HG02973 (cell line): ENCODE measurements around the gene CAPN10.

Source experiments
- ATAC-seq: cut with Tn5 transposase; IDR thresholded peaks from one replicate; pipeline ENCODE4 v1.9.1; 2021; ENCODE audit warnings: moderate library complexity; ENCODE audit not compliant: unreplicated experiment

Gene CAPN10

DNA sequence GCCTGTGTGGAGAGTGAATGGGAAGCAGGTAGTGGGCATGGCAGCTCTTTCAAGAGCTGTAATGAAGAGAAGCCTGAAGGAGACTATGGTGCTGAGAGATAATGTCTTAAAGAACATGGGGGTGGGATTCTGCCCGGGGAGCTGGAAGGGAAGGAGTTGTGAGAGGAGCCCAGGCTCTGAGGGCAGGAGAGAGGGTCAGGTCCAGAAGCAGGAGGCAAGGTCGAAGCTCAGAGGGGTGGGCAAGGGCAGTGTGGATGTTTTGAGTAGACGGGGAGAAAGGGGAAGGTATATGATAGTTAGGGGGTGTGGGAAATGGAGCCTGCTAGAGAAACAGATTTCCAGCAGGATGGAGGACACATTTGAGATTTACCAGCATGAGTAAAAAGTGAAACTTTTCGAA lies 2.1 kb downstream of the CAPN10 start:
- no peak for ATAC-seq

DNA sequence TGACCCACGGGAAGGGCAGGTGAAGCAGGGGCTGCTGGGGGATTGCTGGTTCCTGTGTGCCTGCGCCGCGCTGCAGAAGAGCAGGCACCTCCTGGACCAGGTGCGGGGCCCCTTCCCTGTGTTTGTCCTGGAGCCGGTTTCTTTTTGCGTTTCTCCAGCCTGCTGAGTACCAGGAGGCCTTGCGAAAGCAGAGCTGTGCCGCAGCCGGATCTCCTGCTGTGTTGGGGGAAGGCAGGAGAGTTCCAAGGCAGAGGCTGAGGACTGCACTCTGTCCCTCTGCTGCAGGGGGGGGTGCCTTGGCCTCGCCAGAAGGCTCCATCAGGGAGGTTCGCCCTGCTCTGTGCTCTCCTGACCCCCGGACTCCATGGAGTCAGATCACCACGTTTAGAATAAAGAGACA lies 2.8 kb downstream of the CAPN10 start:
- no peak for ATAC-seq

DNA sequence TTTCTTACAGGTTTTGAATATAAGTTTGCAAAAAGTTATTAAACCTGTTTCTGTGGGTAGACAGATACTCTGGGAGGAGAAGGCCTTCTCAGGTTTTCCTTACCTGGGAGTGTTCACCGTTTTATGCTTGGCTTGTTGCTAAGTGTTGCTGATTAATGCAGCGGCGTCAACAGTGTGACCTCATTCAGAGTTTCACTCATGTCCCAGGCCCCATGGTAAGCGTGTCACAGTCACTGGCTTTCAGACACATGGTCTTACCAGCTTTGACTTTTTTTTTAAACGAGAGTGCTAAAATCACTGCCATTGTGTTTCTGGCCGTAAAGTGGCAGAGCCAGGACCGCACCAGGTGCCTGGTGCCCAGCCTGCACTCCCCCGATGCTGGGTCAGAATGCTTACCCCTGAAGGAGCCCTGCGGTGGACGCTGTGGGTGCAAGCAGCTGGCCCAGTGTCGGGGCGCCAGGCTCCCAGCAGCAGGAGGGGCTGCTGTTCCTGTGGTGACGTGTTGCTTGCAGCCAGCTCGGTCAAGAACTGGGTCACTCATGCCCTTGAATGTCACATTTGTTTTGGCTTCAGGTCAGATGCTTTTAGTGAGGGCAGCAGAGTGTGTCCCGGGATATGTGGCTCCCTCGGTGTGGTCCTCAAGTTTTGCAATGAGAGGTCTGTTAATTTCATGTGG lies 3.5 kb downstream of the CAPN10 start:
- no peak for ATAC-seq

DNA sequence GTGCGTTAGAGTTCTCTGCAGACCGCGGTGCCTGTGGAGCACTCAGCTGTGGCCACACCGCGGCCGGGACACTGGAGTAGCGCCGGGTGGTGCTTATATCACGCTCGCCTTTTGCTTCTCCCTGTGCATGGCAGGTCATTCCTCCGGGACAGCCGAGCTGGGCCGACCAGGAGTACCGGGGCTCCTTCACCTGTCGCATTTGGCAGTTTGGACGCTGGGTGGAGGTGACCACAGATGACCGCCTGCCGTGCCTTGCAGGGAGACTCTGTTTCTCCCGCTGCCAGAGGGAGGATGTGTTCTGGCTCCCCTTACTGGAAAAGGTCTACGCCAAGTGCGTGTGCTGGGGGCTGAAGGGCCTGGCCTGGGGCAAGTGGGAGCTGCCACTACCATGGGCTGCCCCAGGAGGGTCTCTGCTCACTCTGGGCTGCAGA lies 4.2 kb downstream of the CAPN10 start:
- no peak for ATAC-seq

DNA sequence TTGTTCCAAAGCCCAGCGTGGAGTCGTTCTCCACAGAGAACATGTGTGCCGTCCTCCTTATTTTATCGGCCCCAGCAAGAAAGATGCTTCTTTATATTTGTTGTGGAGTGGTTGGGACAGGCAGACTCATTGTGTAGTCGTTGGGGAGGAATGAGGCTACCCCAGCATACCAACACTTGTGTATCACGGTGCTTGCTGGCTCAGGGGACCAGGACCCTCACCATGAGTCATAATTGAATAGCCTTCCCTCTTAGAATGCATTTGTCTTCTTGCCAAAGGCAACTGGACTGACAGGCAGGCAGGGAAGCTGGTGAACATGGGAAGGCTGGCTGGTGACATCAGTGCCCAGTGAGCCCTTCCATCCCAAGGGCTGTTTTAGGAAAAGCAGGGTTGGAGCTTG lies 4.7 kb downstream of the CAPN10 start:
- no peak for ATAC-seq

DNA sequence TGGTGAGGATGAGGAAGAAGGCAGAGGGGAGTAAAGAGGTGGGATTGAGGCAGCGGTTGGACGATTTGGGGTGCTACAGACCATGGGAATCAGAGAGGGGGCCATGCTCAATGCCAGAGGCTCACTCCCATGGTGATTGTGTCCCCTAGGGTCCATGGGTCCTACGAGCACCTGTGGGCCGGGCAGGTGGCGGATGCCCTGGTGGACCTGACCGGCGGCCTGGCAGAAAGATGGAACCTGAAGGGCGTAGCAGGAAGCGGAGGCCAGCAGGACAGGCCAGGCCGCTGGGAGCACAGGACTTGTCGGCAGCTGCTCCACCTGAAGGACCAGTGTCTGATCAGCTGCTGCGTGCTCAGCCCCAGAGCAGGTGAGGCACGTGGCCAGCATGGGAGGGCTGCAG lies 5.2 kb downstream of the CAPN10 start:
- no peak for ATAC-seq

DNA sequence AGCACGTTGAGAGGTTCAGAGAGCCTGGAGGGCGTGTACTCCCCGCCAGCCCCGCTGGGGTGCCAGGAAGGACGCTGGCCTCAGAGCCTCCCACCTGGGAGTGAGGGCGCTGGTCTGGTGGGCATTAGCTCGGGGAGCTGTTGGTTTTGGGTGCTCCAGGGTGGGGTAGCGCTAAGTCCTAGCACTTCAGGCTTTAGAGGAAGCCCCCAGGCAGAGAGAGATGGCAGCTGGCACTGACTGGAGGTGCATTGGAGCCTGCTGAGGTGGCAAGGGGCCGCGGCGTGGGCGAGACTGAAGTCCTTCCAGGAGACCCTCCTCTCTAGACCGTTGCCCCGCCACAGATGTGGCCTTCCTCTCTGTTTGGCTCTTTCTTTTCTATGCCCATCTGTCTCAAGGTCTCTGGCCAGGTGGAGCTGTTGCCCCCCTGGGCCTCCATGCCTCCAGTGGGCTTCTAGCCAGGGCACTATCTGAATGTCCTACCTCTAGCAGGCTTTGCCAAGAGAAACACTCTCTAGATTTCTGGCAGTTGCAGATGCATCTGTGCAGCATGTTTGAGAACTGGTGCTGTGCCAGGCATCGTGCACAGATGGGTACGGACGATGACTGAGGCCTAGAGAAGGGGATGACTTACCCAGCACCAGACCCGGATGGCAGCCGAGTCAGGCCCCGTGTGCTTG lies 6.6 kb downstream of the CAPN10 start:
- ATAC-seq = no peak

DNA sequence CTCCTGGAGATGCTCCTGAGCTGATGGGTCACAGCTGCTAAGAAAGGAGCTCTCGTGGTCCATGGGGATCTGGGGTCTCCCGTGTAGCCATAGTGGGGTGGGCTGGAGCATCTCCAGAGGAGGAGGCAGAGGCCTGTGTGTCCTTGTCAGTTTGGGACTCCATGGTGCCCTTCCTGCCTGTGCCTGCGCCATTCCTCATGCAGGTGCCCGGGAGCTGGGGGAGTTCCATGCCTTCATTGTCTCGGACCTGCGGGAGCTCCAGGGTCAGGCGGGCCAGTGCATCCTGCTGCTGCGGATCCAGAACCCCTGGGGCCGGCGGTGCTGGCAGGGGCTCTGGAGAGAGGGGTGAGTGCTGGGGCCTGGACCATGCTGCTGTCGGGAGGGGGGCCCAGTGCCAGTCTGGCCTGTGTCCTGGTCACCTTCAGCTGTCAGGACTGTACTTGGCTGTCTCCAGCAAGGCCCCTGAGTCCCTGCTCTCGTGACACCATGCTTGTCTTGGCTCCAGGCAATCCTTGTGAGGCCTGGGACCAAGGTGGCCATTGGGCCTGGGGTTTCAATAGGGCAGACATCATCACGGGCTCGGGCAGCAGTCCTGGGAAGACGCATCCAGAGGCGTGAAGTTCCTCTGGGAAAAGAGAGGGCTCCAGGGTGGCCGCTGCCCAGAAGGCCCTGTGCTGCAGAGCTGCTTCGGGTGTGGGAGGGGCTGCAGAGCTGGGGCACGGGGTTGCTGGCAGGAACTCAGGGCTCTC lies 7.3 kb downstream of the CAPN10 start:
- no peak for ATAC-seq

DNA sequence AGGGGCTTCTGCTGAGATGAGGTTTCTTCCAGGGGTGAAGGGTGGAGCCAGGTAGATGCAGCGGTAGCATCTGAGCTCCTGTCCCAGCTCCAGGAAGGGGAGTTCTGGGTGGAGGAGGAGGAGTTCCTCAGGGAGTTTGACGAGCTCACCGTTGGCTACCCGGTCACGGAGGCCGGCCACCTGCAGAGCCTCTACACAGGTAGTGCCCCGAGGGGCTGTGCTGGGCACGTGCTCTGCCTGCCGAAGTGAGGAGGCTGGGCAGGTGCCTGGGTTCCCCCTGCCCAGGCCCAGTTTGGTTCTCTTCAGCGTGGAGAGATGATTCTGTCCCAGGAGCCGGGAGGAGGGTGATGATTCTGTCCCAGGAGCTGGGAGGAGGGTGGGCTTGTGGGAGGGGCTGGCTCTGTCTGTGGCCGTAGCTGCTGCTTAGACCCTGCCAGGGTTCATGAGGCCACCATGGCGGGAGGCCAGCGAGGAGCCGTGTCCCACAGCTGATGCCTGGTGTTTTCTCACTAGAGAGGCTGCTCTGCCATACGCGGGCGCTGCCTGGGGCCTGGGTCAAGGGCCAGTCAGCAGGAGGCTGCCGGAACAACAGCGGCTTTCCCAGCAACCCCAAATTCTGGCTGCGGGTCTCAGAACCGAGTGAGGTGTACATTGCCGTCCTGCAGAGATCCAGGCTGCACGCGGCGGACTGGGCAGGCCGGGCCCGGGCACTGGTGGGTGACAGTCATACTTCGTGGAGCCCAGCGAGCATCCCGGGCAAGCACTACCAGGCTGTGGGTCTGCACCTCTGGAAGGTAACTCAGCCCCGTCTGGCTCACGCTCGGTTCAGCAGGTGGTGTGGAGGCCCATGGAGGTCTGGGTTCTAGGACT lies 8.2 kb downstream of the CAPN10 start:
- no peak for ATAC-seq

DNA sequence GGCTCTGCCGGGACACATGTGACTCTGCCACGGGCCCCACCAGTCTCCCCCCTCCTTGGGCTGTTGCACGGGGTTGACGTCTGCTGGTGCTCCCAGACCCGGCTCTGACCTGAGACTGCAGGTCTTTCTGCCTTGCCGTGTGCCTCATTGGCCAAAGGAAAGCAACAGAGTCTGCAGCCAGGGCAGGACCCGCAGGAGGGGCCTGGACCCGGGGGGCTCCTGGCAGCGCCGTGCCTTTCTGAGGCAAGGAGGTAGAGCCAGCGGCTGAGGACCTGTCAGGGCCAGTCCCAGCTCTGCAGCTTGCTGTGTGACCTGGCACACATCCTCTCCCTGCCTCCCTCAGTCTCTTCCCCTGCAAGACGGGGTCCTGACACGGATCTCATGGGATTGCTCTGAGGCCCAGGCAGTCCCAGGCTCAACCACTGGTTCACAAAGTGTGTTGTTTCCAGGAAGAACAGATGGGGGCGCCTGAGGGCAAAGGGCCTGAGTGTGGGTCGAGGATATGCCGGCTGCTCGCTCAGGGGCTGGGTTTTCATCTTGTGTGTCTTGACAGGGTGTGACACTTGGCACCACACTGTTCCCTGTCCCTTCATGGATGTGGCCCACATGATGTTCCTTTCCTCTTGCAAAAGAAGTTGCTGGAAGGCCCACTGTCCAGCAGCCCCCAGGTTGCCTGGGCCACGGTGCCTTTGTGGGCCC lies 9.0 kb downstream of the CAPN10 start:
- ATAC-seq = no peak

DNA sequence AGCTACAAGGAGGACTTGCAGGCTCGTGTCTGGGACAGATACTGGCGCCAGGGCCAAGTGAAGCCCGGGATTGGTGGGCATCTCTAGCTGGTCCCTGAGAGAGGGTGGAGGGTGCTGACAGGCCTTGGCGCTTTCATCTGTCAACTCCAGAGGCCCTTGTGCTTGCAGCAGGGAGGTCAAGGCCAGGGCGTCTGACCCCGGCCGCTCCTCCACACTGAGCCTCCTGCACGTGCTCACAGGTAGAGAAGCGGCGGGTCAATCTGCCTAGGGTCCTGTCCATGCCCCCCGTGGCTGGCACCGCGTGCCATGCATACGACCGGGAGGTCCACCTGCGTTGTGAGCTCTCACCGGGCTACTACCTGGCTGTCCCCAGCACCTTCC lies 9.5 kb downstream of the CAPN10 start:
- no peak for ATAC-seq

DNA sequence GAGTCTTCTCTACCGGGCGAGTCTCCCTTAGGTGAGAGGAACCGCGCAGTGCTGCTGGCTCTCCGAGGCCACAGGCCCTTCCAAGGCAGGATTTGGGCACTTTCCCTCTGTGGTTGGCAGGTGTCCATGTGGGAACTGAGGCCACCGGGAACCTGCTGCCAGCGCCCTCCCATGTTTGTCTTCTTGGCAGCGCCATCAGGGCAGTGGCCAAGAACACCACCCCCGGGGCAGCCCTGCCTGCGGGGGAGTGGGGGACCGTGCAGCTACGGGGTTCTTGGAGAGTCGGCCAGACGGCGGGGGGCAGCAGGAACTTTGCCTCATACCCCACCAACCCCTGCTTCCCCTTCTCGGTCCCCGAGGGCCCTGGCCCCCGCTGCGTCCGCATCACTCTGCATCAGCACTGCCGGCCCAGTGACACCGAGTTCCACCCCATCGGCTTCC lies 10.0 kb downstream of the CAPN10 start:
- no peak for ATAC-seq

DNA sequence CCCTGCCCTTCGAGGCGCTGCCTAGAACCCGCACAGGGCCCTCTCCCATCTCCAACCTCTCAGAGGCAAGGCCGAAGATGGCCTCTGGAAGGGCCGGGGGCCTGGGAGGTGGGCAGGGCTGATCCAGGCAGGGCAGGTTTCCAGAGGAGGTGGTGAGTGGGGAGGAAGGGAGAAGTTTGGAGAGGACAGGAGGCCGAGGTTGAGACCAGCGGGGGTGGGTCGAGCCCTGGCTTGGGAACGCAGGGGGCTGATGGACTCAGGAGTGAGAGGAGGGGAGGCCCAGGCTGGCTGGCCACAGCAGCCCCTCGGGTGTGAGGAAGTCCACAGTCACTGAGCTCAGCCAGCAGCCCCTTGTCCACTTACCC lies 10.5 kb downstream of the CAPN10 start:
- no peak for ATAC-seq

DNA sequence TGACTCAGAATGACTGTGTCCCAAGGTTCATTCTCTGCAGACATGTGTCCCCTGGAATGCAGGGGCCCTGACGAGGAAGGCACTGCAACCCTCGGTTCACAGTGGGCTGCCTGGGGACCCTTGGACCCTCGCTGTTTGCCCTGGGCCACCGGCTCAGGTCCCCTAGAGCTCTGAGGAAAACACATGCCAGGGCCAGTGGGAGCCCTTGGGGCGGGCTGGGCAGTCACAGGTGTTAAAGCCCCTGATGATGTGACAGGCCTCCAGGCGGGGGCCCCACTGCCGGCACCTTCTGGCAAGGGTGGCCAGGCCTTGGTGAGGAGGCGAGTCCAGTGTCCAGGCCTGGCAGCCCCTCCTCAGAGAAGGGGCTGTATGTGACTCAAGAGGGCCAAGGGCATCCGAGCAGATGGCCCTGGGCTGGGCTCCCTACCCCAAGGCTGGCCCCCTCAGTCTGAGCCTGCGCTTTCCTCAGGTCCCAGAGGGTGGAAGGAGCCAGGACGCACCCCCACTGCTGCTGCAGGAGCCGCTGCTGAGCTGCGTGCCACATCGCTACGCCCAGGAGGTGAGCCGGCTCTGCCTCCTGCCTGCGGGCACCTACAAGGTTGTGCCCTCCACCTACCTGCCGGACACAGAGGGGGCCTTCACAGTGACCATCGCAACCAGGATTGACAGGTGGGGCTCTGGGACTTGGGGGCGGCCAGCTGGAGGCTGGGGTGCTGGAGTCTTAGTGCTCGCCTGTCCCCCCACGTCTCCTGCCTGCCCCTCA lies 11.1 kb downstream of the CAPN10 start:
- no peak for ATAC-seq

DNA sequence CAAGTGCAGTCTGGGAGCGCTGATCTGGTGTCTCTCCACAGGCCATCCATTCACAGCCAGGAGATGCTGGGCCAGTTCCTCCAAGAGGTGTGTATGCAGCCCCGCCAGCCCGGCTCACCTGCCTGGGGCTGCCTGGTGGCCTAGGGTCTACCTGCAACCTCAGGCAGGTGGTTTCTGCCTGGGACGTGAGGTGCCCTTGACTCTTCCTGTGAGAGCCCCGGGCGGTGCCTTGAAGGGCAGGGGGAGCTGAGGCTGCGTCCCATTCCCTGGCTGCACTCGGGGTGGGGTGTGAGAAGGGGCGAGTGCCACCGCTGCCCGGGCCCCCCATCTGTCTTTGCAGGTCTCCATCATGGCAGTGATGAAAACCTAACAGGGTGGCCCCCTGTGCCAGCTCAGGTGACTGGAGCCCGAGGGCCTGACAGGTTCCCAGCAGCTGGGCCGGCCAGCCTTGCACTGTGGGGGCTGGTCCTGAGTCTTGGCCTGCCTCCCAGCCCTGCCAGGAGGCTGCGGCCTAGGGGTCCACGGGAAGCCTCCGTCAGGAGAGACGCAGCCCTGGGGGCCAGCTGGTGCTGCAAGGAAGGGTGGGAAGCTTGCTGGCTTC lies 11.9 kb downstream of the CAPN10 start:
- ATAC-seq = no peak

DNA sequence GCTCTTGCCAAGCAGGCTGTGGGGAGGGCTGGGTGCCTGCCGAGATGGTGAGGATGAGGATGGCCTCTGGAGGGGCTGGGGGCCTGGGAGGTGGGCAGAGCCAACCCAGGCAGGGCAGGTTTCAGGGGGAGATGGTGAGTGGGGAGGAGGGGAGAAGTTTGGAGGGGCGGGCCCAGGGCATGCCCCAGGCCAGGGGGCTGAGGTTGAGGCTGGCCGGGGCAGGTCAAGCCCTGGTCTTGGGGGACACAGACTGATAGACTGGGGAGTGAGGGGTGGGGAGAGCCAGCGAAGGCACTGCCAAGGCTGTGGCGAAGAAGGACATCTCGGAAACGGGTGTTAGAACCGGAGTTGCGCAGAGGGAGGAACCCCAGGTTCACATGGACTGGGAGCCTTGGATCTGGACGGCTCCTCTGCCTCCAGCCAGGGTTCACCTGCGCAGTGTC lies 12.6 kb downstream of the CAPN10 start:
- ATAC-seq = no peak

DNA sequence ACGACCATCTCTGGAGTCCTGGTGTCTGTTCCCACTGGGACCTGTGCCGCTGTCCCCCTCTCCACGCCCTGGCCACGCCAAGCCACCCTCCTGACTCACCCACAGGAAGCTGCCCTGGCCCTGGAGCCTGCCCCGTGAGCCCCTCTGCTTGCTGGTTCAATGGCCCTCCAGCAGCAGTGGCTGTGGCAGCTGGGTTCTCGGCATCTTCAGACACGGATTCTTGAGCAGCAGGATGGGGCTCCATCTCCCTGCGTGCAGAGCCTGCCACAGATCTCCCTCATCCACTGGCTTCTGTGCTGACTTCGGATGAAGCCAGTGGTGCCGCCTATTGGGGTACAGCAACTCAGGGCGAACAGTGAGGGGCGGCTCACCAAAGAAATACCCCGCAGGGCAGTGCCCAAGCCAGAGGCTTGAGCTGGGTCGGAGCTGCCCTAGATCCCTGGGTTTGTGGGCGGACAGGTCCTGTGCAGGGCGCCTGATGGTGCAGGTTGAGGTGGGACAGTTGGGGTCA lies 14.0 kb downstream of the CAPN10 start:
- ATAC-seq = no peak

DNA sequence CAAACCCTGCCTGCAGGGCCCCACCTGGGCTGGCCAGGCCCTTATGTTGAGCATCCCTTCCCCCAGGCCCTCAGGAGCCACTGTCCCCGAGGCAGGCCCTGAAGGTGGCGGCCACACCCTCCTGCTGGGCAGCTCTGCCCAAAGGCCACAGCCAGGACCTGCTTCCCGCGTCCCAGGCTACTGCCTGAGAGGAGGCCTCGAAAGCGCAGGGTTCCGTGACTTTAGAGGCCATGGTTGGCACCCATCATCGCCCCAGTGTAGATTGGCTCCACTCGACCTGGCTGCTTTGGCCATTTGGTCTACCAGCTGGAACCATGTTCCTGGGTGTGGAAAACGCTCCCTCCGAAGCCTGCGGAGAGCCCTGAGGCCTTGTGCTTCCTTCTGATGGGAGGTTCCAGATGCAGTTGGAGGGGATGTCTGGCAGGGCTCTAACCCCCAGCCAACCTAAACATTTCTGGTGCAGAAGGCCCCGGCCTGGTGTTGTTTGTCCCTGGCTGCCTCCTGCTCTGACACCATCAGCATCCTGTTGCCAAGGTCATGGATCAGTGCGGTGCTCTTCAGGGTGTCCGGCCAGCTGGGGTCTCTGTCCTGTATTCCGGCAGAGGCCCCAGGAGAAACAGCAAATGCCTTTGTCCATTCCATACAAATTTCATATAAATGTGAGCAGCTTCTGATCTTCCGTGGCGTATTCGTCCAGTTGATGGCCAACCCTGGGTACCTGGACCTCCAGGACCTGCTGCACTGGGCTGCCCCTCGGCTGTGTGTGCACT lies 14.7 kb downstream of the CAPN10 start:
- ATAC-seq = no peak

DNA sequence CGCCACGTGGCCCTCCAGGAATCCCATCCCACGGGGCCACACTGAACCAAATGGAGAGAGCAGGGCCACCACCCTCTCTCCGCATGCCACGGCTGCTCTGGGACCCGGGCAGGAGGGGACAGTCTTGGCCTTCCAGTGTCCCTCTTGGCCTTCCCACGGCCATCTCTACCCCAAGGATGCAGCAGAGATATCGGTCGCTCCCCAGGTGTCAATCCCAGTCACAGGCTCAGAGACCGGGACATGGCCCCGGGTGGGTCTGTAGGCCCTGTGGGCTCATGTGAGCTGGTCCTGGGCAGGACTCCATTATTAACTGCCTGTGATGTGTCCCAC lies 15.3 kb downstream of the CAPN10 start:
- no peak for ATAC-seq
